GM18507 (cell line): ENCODE results near the gene FBXL7.

Source experiments
- DNase-seq: peaks from one replicate; pipeline ENCODE4 v3.0.0; 2011; ENCODE audit warnings: low read depth; ENCODE audit not compliant: insufficient read length; ENCODE audit errors: extremely low spot score
- FAIRE-seq: peaks from 2 replicates; lab custom pipeline; 2011; peaks lifted over from hg19 to GRCh38; lab: Jason Lieb, UNC

The FBXL7 gene

DNA sequence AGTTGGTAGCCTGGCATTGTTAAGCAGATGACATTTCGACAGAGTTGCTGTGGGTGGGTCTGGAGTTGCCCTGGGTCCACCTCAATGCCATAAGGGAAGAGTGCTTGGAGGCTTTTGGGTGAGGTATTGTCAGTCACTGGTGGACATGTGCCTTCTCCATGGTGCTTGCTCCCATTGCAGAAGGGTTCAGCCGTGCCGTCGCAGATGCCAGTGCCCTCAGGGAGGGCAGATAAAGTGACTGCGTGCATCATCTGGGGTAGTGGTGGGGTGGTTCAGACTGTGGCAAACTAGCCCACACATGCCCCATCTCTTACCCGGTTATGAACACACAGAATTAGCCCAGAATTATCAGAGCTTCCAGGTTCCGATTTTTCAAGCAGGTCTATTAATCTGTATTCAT is 71.6 kb downstream of the FBXL7 start:
- DNase-seq: no peak
- FAIRE-seq: no peak

DNA sequence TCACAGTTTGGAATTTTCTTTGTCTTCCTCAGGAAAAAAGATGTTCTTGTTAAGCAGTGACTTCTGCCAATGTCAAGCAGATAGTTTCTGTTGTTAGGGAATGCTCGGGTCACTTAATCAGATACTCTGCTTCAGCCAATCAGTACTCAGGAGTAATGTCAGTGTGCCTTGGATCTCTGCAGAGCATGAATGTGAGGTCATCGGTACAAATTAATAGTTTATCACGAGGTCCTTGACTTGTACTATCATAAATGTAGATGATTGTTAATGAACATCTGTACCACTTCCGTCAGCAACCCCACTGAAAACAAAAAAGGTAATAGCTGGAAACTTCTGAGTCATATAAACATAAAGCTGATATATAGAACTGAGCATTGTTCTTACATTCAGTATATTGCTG is 73.6 kb downstream of the FBXL7 start:
- FAIRE-seq (no peak), DNase-seq (no peak)

DNA sequence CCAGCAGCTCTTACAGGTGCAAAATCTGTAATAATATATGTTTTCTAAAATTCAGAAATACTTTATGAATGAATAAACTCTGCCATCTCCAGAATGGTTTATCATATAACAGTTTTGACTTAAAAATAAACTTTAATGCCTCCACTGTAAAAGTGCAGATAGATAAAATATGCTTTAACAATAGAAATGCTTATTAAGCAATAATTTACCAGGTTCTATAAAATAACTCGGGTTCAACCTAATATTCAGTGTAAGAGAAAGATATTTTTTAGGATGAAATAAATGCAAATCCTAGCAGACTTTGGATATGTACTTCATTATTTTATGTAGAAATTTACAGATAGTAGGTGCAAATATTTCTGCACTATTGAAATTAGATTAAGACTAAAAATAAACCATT is 74.1 kb downstream of the FBXL7 start:
- DNase-seq (no peak), FAIRE-seq (no peak)

DNA sequence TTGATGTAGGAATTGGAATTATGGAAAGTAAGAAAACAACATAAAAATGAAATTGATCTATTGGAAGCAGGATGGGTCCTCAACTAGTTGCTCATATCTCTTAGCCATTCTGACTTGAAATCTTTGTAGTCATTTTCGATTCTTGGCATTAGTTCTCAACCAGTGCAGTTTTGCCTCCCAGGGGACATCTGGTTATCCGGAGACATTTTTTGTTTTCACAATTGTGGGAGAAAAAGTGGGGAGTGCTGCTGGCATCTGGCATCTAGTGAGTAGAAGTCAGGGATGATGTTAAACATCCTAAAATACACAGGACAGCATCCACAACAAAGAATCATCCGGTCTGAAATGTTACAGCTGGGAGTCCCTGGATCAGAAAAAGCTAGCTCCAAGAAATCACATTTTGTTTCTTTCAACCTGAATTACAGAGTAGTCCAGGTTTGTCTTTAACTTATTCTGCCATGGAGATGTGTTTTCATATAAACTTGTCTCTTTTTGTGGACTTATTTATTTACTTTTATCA is 74.9 kb downstream of the FBXL7 start:
- FAIRE-seq: no peak
- no peak for DNase-seq

DNA sequence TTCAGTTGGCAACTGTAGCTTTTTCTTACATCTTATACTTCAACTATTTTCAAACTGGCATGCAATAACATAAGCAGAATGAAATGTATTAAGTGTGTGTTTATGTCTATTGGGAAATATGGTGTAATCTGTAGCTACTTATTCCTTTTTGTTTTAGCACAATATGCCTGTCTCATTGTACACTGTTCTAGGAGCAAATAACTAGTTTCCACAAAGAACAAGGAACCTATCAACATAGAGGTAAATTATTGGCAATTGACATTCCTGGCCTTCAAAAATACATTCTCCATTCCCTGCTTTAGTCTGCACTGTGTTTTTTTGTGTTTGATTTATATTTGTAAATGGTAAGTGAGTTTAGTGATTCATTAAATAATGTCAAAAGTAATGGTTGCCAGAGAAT is 75.7 kb downstream of the FBXL7 start:
- no peak for DNase-seq
- FAIRE-seq: no peak

DNA sequence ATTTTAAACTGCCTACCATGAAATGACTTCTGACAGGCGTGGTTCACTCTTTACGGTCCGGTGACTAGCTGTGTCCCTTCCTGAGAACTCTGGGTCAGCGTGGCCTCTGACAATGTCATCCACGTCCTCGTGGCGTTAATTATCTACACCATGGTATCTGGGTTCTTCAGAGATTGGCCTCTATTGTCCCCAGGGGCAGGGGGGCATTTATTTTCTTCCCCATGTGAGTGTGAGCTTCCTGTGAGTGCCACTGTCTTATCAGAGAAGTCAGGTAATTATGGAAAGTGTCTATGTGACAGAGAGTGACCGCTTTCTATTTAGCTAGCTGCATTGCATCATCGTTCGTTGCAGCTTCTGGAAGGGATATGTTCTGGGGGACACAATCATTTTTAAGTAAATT is 77.2 kb downstream of the FBXL7 start:
- FAIRE-seq (no peak), DNase-seq (no peak)

DNA sequence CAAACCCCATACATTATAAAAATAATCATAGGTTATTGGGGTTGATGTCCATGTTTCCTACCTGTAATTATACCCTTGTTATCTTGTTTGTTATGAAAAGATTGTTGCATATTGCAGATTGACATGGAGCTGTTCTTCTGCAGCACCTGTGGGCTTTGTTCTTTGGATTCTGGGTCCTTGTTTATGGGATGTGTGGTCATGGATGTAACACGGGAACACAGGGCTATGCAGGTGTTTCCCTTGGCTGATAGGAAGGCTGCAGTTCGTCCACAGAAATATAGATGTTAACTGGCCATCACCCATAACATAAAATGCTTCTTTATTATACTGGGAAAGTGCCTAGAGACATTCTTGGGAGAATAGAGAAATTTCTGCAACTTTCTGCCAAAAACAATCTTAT is 77.9 kb downstream of the FBXL7 start:
- DNase-seq: no peak
- FAIRE-seq: no peak

DNA sequence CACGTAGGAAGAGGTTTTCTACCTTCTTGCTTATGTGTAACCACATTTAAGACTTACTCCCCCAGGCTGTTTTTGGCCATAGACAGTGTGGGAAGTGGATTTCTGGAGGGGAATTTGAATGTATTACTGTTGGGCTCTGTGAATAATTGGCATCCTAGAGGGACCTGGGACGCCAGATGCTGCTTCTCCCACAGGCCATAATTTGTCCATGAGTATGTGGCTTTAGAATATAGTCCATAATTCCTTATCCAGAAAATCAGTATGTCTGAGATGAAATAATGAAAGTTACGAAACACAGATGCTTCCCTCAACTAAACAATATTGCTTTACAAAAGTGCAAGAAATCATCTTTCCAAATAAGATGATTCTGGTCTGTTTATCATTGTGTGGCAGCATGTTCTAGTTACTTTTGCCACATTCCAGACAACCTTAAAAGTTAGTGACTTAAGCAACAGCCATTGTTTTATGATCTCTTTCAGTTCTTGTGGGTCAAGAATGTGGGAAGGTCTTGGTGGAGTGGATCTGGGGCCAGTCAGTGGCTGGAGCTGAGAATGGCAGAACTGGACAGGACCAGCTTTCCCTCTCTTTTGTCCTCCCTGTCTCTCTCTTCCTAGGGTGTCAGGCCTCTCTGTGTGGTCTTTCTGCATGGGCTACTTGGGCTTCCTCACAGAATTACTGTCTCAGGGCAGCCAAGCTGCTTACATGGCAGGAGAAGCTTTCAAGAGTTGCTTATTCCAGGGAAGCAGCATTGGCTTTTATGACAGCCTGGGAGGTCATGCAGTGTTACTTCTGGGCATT is 79.4 kb downstream of the FBXL7 start:
- no peak for DNase-seq
- no peak for FAIRE-seq

DNA sequence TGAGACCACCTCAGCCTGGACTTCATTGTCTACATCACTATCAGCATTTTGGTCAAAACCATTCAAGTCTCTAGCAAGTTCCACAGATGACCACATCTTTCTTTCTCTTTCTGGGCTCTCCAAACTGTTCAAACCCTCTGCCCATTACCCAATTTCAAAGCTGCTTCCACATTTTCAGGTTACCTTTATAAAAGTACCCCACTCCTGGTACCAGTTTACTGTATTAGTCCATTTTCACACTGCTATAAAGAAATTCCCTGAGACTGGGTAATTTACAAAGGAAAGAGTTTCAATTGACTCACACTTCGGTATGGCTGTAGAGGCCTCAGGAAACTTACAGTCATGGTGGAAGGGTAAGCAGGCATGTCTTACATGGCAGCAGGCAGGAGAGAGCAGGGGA is 84.5 kb downstream of the FBXL7 start:
- DNase-seq: no peak
- FAIRE-seq: no peak

DNA sequence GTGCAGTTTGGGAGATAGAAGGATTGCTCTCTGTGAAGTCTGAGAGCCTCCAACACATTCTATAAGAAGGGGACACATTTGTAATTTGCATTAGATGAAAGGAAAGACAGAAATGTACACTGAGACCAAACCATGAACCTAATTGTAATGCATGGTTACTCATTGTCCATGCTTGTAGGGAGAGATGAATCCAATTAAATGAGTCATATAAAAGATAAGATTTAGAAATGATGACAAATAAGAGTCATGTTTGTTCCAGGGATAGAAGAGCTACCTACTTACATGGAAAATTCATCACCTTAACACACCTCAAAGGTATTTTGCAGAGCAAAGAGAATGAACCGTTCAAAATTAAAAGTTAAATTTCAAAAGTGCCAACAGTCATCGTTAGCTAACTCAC is 85.1 kb downstream of the FBXL7 start:
- FAIRE-seq (no peak), DNase-seq (no peak)

DNA sequence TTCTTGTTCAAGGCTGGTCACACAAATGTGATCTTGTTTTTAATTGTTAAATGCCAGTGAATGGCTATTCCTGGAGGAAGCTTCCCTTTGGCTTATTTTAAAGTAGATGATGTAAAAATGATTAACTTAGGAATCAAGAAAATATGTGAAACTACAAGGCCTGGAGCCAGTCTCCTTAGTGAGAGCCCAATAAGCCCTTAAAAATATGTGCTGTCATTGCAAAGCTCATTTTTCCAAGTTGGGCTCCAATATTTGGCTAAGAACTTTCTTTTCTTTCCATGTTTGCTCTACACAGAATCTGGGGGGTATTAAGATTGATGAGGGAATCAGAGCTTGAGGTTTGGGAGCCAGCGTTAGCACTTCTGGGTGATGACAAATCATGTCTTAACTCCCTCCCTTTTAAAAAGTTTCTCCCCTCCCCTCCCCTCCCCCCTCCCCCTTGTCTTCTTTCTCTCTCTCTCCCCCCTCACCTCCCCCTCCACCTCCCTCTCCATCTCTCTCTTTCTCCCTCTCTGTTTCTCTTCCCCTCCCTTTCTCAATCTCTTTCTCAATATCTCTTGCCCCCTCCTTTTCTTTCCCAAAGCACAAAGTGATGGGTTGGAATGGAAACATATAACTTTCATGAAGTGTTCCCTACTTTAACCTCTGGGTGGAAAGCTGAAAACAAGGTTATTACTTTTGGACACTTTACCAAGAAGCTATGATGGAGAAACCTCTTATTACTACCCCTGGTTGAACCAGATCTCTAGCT is 86.0 kb downstream of the FBXL7 start:
- DNase-seq: no peak
- FAIRE-seq: no peak

DNA sequence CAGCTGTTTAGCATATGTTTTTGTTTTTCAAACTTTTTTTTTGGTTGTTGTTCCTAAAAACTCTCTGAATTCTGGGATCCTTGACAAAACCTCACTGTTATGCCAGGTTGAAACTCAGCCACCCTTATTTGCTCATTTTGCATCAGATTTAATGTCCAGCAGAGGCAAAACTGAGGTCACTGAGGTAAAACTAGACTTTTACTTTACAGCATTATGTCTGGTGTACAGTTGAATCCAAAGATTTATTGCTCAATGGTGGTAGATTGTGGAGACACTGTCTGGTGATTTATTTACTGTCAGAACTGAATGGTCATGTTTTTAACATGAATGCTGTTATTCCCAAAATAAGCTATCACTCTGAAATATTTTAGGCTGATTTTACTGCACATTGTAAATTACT is 87.9 kb downstream of the FBXL7 start:
- no peak for DNase-seq
- FAIRE-seq: no peak

DNA sequence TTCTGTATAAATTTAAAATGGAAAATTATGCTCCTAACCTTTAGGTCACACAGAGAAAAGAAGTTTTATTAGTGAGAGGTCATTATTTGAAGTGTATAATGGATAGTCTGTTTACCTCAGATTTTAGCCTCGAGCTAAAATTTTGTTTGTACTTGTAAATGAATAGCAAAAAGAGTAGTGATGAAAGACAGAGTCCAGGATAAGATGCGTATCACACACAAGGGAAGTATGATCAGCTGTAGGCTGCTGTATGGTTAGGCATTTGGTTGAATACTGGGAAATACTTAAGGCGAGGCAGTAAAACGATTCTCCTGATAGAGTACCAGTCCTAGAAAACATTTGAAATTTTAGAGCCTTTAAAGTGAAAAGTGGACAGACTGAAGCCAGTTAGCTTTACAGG is 92.7 kb downstream of the FBXL7 start:
- FAIRE-seq (no peak), DNase-seq (no peak)

DNA sequence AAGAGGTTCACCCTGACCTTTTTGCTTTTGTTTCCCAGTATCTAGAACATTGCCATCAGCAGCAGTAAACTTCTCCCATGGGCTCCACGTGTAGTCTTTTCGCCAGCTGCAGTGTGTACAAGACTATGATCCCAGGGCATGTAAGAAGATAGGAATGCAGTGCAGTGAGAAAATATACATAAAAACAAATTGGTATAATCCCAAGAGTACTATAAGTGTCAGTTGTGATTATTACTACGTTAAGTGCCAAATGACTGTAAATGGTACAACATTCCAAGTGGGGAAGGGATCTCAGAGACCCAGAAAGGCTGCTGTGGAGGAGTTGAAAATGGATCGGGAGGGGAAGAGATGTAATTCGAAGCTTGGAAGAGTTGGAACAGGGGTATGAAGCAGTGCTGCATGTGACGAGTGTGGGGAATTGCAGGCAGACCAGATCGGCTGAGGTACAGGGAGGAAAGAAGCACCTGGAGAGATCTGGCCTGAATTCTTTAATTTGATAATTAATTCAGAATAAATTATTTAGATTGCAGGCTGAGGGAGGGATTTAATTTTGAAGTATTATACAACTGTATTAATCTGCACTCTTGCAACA is 95.1 kb downstream of the FBXL7 start:
- no peak for FAIRE-seq

DNA sequence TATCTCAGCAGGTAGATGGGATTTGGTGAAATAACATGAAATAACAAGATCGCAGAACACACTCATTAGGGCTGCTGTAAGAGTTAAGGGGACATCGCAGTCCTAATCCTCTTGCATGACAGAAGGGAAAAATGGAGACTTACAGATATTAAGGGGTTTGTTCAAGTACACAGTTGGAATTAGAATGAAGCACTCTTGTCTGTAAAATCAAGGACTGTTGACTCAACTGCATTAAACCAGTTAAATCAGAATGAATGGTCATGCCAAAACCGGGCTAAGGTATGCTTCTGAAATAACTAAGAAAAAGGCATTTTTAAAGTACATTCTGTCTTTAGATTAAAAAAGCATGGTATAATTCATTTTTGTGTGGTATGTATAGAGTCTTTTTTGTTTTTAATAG is 95.9 kb downstream of the FBXL7 start:
- DNase-seq: no peak
- no peak for FAIRE-seq

More for the DNA sequence above, 95.1 kb downstream of the FBXL7 start:
- DNase-seq: no peak

DNA sequence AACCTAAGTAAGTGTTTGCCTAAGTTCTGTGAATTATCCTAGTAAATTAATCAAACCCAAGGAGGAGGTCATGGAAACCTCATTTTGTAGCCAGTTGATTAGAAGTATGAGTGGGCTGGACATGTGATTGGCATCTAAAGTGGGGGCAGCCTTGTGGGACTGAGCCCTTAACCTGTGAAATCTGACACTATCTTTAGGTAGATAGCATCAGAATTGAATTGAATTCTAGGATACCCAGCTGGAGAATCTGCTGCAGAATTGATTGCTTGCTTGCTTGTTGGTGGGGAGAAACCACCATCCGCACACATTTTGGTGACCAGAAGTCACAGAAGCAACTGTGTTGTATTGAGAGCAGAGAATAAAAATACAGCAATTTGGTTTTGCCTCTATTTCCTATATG is 97.0 kb downstream of the FBXL7 start:
- DNase-seq (no peak), FAIRE-seq (no peak)

DNA sequence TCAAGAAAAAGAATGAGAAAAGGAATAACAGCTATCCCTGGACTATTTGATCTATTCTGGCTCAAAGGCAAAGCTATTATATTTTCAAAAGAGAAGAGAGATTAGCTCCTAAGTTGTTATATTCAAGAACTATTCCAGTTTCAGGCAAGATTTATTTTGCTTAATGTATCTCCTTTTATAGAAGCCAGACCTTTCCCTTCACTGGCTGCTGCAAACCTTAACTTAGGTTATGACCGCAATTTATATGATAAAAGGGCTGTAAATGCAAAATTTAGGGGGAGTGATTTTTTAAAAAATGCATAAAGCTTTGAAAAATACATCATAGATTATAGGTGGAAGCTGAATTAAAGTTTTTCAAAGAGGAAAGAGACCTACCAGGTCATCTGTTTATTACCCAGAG is 97.8 kb downstream of the FBXL7 start:
- no peak for FAIRE-seq

DNA sequence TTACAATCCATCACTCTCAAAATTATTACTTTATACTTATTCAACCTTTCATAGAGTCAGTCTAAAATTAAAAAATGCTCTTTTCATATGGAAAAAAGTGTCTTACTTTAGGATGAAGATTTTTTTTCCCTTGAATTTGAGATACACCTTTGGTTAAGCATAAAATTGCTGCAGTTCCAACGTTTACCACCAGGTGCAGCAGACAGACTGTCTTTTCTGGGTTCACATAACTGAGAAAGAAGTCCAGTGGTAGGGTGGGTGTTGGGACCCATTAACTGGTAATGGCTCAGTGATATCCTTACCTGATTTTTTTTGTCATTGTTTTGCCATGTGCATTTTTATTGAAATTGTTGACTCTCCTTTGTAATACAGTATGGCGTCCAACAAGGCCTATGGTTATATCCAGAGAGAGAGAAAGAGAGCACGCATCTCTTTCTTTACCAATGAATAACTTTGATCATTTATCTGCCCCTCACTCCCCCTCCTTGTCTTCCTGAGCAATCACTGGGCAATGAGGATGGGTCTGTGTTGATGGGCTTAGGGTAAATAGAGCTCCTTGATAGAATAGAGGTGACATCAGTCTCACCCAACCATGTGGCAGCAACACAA is 98.4 kb downstream of the FBXL7 start:
- DNase-seq: no peak
- FAIRE-seq: no peak

More for the DNA sequence above, 97.8 kb downstream of the FBXL7 start:
- DNase-seq: no peak

DNA sequence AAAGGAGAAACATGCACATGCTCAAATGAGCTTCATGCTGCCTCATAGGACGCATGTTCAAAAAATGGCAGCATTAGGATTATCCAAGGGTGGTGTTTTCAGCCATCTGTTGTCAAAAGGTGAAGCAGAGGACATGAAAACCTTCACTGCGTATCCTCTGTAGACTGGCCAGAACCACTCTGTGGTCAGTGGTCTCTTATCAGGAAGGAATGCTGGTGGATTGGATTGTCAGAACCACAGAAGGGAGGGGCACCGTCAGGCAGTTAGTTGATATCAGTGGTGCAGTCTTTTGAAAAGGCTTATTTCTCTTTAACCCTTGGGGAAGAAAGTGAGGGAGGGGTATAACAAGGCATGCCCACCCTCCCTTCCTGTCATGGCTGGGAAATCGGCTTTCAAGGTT is 100.1 kb downstream of the FBXL7 start:
- FAIRE-seq (no peak), DNase-seq (no peak)

DNA sequence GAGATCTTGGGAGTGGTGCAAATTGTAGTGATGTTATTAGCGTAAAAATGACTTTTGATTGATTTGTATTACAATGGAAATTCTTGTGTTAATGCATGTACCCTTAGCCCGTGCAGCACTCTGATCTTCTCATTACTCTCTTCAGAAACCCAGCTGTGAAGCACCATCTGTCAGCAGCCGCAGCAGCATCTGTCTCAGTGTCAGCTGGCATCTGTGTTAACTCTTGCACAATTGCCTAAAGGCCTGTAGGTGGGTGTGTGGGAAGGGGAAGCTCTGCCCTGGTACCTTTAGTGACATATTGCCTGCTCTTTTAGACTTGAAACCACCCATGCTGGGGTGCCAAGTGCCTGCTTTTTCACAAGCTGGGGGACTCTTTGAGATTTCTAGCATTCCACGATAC is 101.3 kb downstream of the FBXL7 start:
- no peak for DNase-seq
- FAIRE-seq: no peak
